HG03520 (cell line): ENCODE data around the gene CDH13.
A peak's percentile ranks its signal among the peaks of the same experiment; 100 is the strongest.

Experiments
- ATAC-seq: cut with Tn5 transposase; IDR thresholded peaks from one replicate; pipeline ENCODE4 v1.9.1; 2021; ENCODE audit warnings: mild to moderate bottlenecking, moderate library complexity; ENCODE audit not compliant: unreplicated experiment

CDH13 gene

GRCh38 chr16:83458612-83459011 lies 831.8 kb downstream of the CDH13 start:
- peak; percentile 85 for ATAC-seq

- ATAC-seq: no peak
These were observed 838.2 kb downstream of the CDH13 start for GRCh38 chr16:83464991-83465390.

- no peak for ATAC-seq
These were observed 843.6 kb downstream of the CDH13 start for GRCh38 chr16:83470416-83470815.

GRCh38 chr16:83472776-83473501 lies 846.2 kb downstream of the CDH13 start:
- ATAC-seq: no peak

- no peak for ATAC-seq
These were observed 847.3 kb downstream of the CDH13 start for GRCh38 chr16:83473926-83474650.

- ATAC-seq: no peak
These were observed 848.3 kb downstream of the CDH13 start for GRCh38 chr16:83475108-83475507.

GRCh38 chr16:83481589-83481988 lies 854.8 kb downstream of the CDH13 start:
- ATAC-seq: no peak

- no peak for ATAC-seq
These were observed 855.9 kb downstream of the CDH13 start for GRCh38 chr16:83482545-83483162.

- ATAC-seq: no peak
These were observed 863.3 kb downstream of the CDH13 start for GRCh38 chr16:83490073-83490472.

GRCh38 chr16:83494459-83494858 lies 867.7 kb downstream of the CDH13 start:
- no peak for ATAC-seq

GRCh38 chr16:83501481-83501880 lies 874.7 kb downstream of the CDH13 start:
- ATAC-seq: no peak

GRCh38 chr16:83508295-83508694 lies 881.5 kb downstream of the CDH13 start:
- ATAC-seq: no peak

- no peak for ATAC-seq
These were observed 882.5 kb downstream of the CDH13 start for GRCh38 chr16:83509316-83509715.

- no peak for ATAC-seq
These were observed 884.1 kb downstream of the CDH13 start for GRCh38 chr16:83510906-83511305.

- no peak for ATAC-seq
These were observed 886.4 kb downstream of the CDH13 start for GRCh38 chr16:83513008-83513755.

- no peak for ATAC-seq
These were observed 888.6 kb downstream of the CDH13 start for GRCh38 chr16:83515395-83515794.

- no peak for ATAC-seq
These were observed 890.2 kb downstream of the CDH13 start for GRCh38 chr16:83516931-83517330.

- ATAC-seq: no peak
These were observed 890.6 kb downstream of the CDH13 start for GRCh38 chr16:83517398-83517797.

GRCh38 chr16:83520596-83520995 lies 893.8 kb downstream of the CDH13 start:
- no peak for ATAC-seq

- ATAC-seq: no peak
These were observed 903.5 kb downstream of the CDH13 start for GRCh38 chr16:83530293-83530692.

- ATAC-seq: no peak
These were observed 905.9 kb downstream of the CDH13 start for GRCh38 chr16:83532634-83533033.
